ENCODE data around the gene REC114.
"Not testable (repeated sequence)": the region's sequence is repeated elsewhere in the genome, so short reads cannot be mapped to it uniquely, and the experiment has no call there.

REC114 gene

GRCh38 chr15:73577593-73577992 lies 134.6 kb downstream of the REC114 start:
- DNase-seq (ENCODE audit: low read depth) = not testable (repeated sequence)

GRCh38 chr15:73578026-73578425 lies 135.1 kb downstream of the REC114 start:
- no peak for DNase-seq (ENCODE audit: low read depth)

GRCh38 chr15:73582851-73583379 lies 140.0 kb downstream of the REC114 start:
- DNase-seq (ENCODE audit: low read depth) = no peak

- DNase-seq (ENCODE audit: low read depth) = no peak
Measured at GRCh38 chr15:73583544-73583943, 140.6 kb downstream of the REC114 start.

GRCh38 chr15:73584699-73585420 lies 141.9 kb downstream of the REC114 start:
- no peak for DNase-seq (ENCODE audit: low read depth)

GRCh38 chr15:73585871-73586654 lies 143.1 kb downstream of the REC114 start:
- no peak for DNase-seq (ENCODE audit: low read depth)

GRCh38 chr15:73589766-73590165 lies 146.8 kb downstream of the REC114 start:
- DNase-seq (ENCODE audit: low read depth) = no peak

GRCh38 chr15:73590263-73590662 lies 147.3 kb downstream of the REC114 start:
- no peak for DNase-seq (ENCODE audit: low read depth)

GRCh38 chr15:73593304-73594074 lies 150.5 kb downstream of the REC114 start:
- DNase-seq (ENCODE audit: low read depth) = no peak

- no peak for DNase-seq (ENCODE audit: low read depth)
Measured at GRCh38 chr15:73594109-73594508, 151.1 kb downstream of the REC114 start.

- DNase-seq (ENCODE audit: low read depth) = no peak
Measured at GRCh38 chr15:73596174-73596573, 153.2 kb downstream of the REC114 start.

GRCh38 chr15:73597036-73597638 lies 154.2 kb downstream of the REC114 start:
- no peak for DNase-seq (ENCODE audit: low read depth)

GRCh38 chr15:73598530-73599160 lies 155.7 kb downstream of the REC114 start:
- DNase-seq (ENCODE audit: low read depth) = no peak

- no peak for DNase-seq (ENCODE audit: low read depth)
Measured at GRCh38 chr15:73599934-73600333, 157.0 kb downstream of the REC114 start.

- no peak for DNase-seq (ENCODE audit: low read depth)
Measured at GRCh38 chr15:73600413-73601335, 157.7 kb downstream of the REC114 start.

GRCh38 chr15:73601451-73602445 lies 158.8 kb downstream of the REC114 start:
- no peak for DNase-seq (ENCODE audit: low read depth)

- DNase-seq (ENCODE audit: low read depth) = no peak
Measured at GRCh38 chr15:73602446-73602843, 159.5 kb downstream of the REC114 start.

GRCh38 chr15:73602992-73603391 lies 160.0 kb downstream of the REC114 start:
- DNase-seq (ENCODE audit: low read depth) = no peak

GRCh38 chr15:73604477-73604876 lies 161.5 kb downstream of the REC114 start:
- no peak for DNase-seq (ENCODE audit: low read depth)
